HL-60/S4 (cell line): Measurements from ENCODE around the gene ZNF414.

Source experiments
- in situ Hi-C: fragments of 300-500 bp; cut with MboI; formaldehyde crosslinking; loops from 2 replicates; pipeline ENCODE4 v1.14.3; 2022; ENCODE audit warnings: low sequenced_read_pairs

ZNF414 gene

GRCh38 chr19:8491574-8491973 is 22.4 kb downstream of the ZNF414 start:
- in situ Hi-C loops, result no loop called here

GRCh38 chr19:8490873-8491272 is 23.1 kb downstream of the ZNF414 start:
- in situ Hi-C loops, result no loop called here

- in situ Hi-C loops, result no loop called here
Observed at GRCh38 chr19:8490395-8490760, 23.6 kb downstream of the ZNF414 start.

GRCh38 chr19:8489561-8490394 is 24.2 kb downstream of the ZNF414 start:
- in situ Hi-C loops, result no loop called here

GRCh38 chr19:8488365-8488764 is 25.6 kb downstream of the ZNF414 start:
- in situ Hi-C loops, result no loop called here

- in situ Hi-C loops, result no loop called here
Observed at GRCh38 chr19:8487137-8487851, 26.7 kb downstream of the ZNF414 start.

- in situ Hi-C loops, result no loop called here
Observed at GRCh38 chr19:8486661-8487136, 27.3 kb downstream of the ZNF414 start.

- in situ Hi-C loops, result no loop called here
Observed at GRCh38 chr19:8485561-8486371, 28.2 kb downstream of the ZNF414 start.

GRCh38 chr19:8484331-8484894 is 29.6 kb downstream of the ZNF414 start:
- in situ Hi-C loops, result no loop called here

- in situ Hi-C loops, result no loop called here
Observed at GRCh38 chr19:8483165-8483564, 30.8 kb downstream of the ZNF414 start.

GRCh38 chr19:8482696-8483095 is 31.3 kb downstream of the ZNF414 start:
- in situ Hi-C loops, result no loop called here

- in situ Hi-C loops, result no loop called here
Observed at GRCh38 chr19:8481616-8482015, 32.4 kb downstream of the ZNF414 start.

GRCh38 chr19:8481201-8481600 is 32.8 kb downstream of the ZNF414 start:
- in situ Hi-C loops, result no loop called here

GRCh38 chr19:8478598-8478997 is 35.4 kb downstream of the ZNF414 start:
- in situ Hi-C loops, result no loop called here

- in situ Hi-C loops, result no loop called here
Observed at GRCh38 chr19:8477889-8478288, 36.1 kb downstream of the ZNF414 start.

GRCh38 chr19:8476524-8476923 is 37.4 kb downstream of the ZNF414 start:
- in situ Hi-C loops, result no loop called here

GRCh38 chr19:8475005-8475404 is 39.0 kb downstream of the ZNF414 start:
- in situ Hi-C loops, result no loop called here

- in situ Hi-C loops, result no loop called here
Observed at GRCh38 chr19:8473648-8474476, 40.1 kb downstream of the ZNF414 start.

GRCh38 chr19:8469613-8470368 is 44.2 kb downstream of the ZNF414 start:
- in situ Hi-C loops, result no loop called here
